ENCODE measurements around the gene CHST3.
"Not testable (repeated sequence)": the region's sequence is repeated elsewhere in the genome, so short reads cannot be mapped to it uniquely, and the experiment has no call there.

Gene CHST3

GRCh38 chr10:71950683-71951082, 13.5 kb upstream of the CHST3 start:
- no peak for DNase-seq (ENCODE audit: low spot score)

GRCh38 chr10:71952745-71953144, 11.4 kb upstream of the CHST3 start:
- no peak for DNase-seq (ENCODE audit: low spot score)

- no peak for DNase-seq (ENCODE audit: low spot score)
Measured at GRCh38 chr10:71957546-71958275, 6.5 kb upstream of the CHST3 start.

GRCh38 chr10:71959526-71959925, 4.7 kb upstream of the CHST3 start:
- no peak for DNase-seq (ENCODE audit: low spot score)

- no peak for DNase-seq (ENCODE audit: low spot score)
Measured at GRCh38 chr10:71961831-71962230, 2.4 kb upstream of the CHST3 start.

- DNase-seq (ENCODE audit: low spot score) = no peak
Measured at GRCh38 chr10:71962901-71963300, 1.3 kb upstream of the CHST3 start.

- no peak for DNase-seq (ENCODE audit: low spot score)
Measured at GRCh38 chr10:71963351-71964097, 671 bp upstream of the CHST3 start.

- no peak for DNase-seq (ENCODE audit: low spot score)
Measured at GRCh38 chr10:71964743-71965515, 734 bp downstream of the CHST3 start.

GRCh38 chr10:71965623-71966022, 1.4 kb downstream of the CHST3 start:
- DNase-seq (ENCODE audit: low spot score) = no peak

- no peak for DNase-seq (ENCODE audit: low spot score)
Measured at GRCh38 chr10:71966046-71967004, 2.1 kb downstream of the CHST3 start.

GRCh38 chr10:71967958-71968357, 3.8 kb downstream of the CHST3 start:
- not testable (repeated sequence) for DNase-seq (ENCODE audit: low spot score)

- no peak for DNase-seq (ENCODE audit: low spot score)
Measured at GRCh38 chr10:71968553-71969474, 4.6 kb downstream of the CHST3 start.

- DNase-seq (ENCODE audit: low spot score) = no peak
Measured at GRCh38 chr10:71969929-71970328, 5.7 kb downstream of the CHST3 start.

GRCh38 chr10:71970331-71970730, 6.1 kb downstream of the CHST3 start:
- no peak for DNase-seq (ENCODE audit: low spot score)

- DNase-seq (ENCODE audit: low spot score) = no peak
Measured at GRCh38 chr10:71970869-71971268, 6.7 kb downstream of the CHST3 start.

GRCh38 chr10:71971311-71971731, 7.1 kb downstream of the CHST3 start:
- DNase-seq (ENCODE audit: low spot score) = no peak

GRCh38 chr10:71971769-71972555, 7.8 kb downstream of the CHST3 start:
- peak; percentile 1 for DNase-seq (ENCODE audit: low spot score)

- no peak for DNase-seq (ENCODE audit: low spot score)
Measured at GRCh38 chr10:71972746-71973695, 8.8 kb downstream of the CHST3 start.
